IMR-90 (cell line): Measurements from ENCODE around the gene FANCE. TPM values are rescaled to one million over a fixed set of nuclear protein-coding genes. Genes with fewer than 3 reads are reported as not detected.

Experiments used
- ATAC-seq: fragments of 200-7000 bp; cut with Tn5 transposase; 2 replicates; pipeline ENCODE4 v1.9.1; 2020; ENCODE audit warnings: low read depth, mild to moderate bottlenecking, moderate library complexity
- BruUV-seq: library from RNA; stranded (reverse); fragments of 400-500 nt; replicated peaks from 2 replicates; lab custom pipeline; 2021; lab: Mats Ljungman, UMichigan
- CTCF ChIA-PET: fragments of 300-600 bp; formaldehyde crosslinking; extraction: SDS; loops from one replicate; lab custom pipeline; 2021; ENCODE audit warnings: antibody characterized with exemption; lab: Yijun Ruan, JAX
- POLR2A ChIA-PET: fragments of 300-600 bp; sonication (Branson Sonifier 250); formaldehyde crosslinking; loops from one replicate; lab custom pipeline; 2022; ENCODE audit warnings: antibody characterized with exemption; ENCODE audit not compliant: unreplicated experiment; lab: Charles Lee
- DNase-seq: peaks from one replicate; pipeline ENCODE4 v3.0.0; 2013
- H2AFZ ChIP-seq: replicated peaks from 2 replicates; pipeline ENCODE3; 2013; ENCODE audit warnings: low read length, mild to moderate bottlenecking; ENCODE audit not compliant: poor library complexity
- H2AK5ac ChIP-seq: 2 replicates; pipeline ENCODE4 v1.6.1; 2013; ENCODE audit warnings: low read depth, low read length, inconsistent platforms
- H2AK9ac ChIP-seq: replicated peaks from 2 replicates; pipeline ENCODE3; 2013; ENCODE audit warnings: mild to moderate bottlenecking, low read depth, low read length, moderate library complexity; ENCODE audit not compliant: poor library complexity
- H2BK120ac ChIP-seq: 2 replicates; pipeline ENCODE4 v1.6.1; 2013; ENCODE audit warnings: low read depth, low read length, inconsistent platforms
- H2BK15ac ChIP-seq: 3 replicates; pipeline ENCODE4 v1.6.1; 2013; ENCODE audit warnings: low read depth, low read length, inconsistent platforms
- H2BK20ac ChIP-seq: 2 replicates; pipeline ENCODE4 v1.6.1; 2013; ENCODE audit warnings: low read depth, mild to moderate bottlenecking, inconsistent platforms, low read length, moderate library complexity
- H2BK5ac ChIP-seq: 2 replicates; pipeline ENCODE4 v1.6.1; 2013; ENCODE audit warnings: mild to moderate bottlenecking, low read depth, low read length, inconsistent platforms; ENCODE audit not compliant: poor library complexity, severe bottlenecking
- H3K14ac ChIP-seq: replicated peaks from 2 replicates; pipeline ENCODE4 v1.6.1; 2013; ENCODE audit warnings: low read depth, low read length, inconsistent platforms
- H3K18ac ChIP-seq: 2 replicates; pipeline ENCODE4 v1.6.1; 2013; ENCODE audit warnings: low read depth, low read length, control low read depth
- H3K23ac ChIP-seq: 2 replicates; pipeline ENCODE4 v1.6.1; 2013; ENCODE audit warnings: low read depth, low read length, inconsistent platforms
- H3K27ac ChIP-seq: 2 replicates; pipeline ENCODE4 v1.5.1; 2013; ENCODE audit warnings: mild to moderate bottlenecking, control low read depth, low read length; ENCODE audit not compliant: insufficient read depth
- H3K27me3 ChIP-seq: 2 replicates; pipeline ENCODE4 v1.6.1; 2013; ENCODE audit warnings: low read length; ENCODE audit not compliant: control insufficient read depth, insufficient read depth
- H3K36me3 ChIP-seq: 2 replicates; pipeline ENCODE4 v1.6.1; 2013; ENCODE audit warnings: low read length, mixed read lengths; ENCODE audit not compliant: control insufficient read depth, insufficient read depth
- H3K4ac ChIP-seq: 2 replicates; pipeline ENCODE4 v1.6.1; 2013; ENCODE audit warnings: low read depth, low read length, inconsistent platforms
- H3K4me1 ChIP-seq: 2 replicates; pipeline ENCODE4 v1.6.1; 2013; ENCODE audit warnings: low read length, mixed read lengths; ENCODE audit not compliant: control insufficient read depth, insufficient read depth
- H3K4me2 ChIP-seq: 2 replicates; pipeline ENCODE4 v1.6.1; 2013; ENCODE audit warnings: low read depth, mild to moderate bottlenecking, control low read depth, low read length, moderate library complexity
- H3K4me3 ChIP-seq: 2 replicates; pipeline ENCODE4 v1.5.1; 2013; ENCODE audit warnings: low read depth, mild to moderate bottlenecking, control low read depth, low read length, moderate library complexity; ENCODE audit not compliant: insufficient read depth
- H3K56ac ChIP-seq: 2 replicates; pipeline ENCODE4 v1.6.1; 2013; ENCODE audit warnings: low read length, inconsistent platforms; ENCODE audit not compliant: insufficient read depth; ENCODE audit errors: extremely low read depth
- H3K79me1 ChIP-seq, 2 experiments: 2 replicates each; pipeline ENCODE4 v1.6.1; 2013; ENCODE audit warnings: low read length in 2 of 2, inconsistent platforms in 1 of 2, low read depth in 1 of 2
- H3K9ac ChIP-seq: 2 replicates; pipeline ENCODE4 v1.6.1; 2013; ENCODE audit warnings: low read depth, low read length, control low read depth
- H3K9me1 ChIP-seq: 2 replicates; pipeline ENCODE4 v1.6.1; 2013; ENCODE audit warnings: low read length, inconsistent platforms; ENCODE audit not compliant: insufficient read depth
- H3K9me3 ChIP-seq: 2 replicates; pipeline ENCODE4 v1.6.1; 2013; ENCODE audit warnings: low read length; ENCODE audit not compliant: control insufficient read depth, insufficient read depth
- H4K20me1 ChIP-seq: 2 replicates; pipeline ENCODE4 v1.6.1; 2013; ENCODE audit warnings: low read length, inconsistent platforms; ENCODE audit not compliant: insufficient read depth
- H4K5ac ChIP-seq: 2 replicates; pipeline ENCODE4 v1.6.1; 2013; ENCODE audit warnings: mild to moderate bottlenecking, low read depth, low read length, control low read depth
- H4K8ac ChIP-seq, 2 experiments: 2 replicates each; pipeline ENCODE4 v1.6.1; 2013; ENCODE audit warnings: low read depth in 2 of 2, low read length in 2 of 2, control low read depth in 1 of 2, inconsistent platforms in 1 of 2
- H4K91ac ChIP-seq: 2 replicates; pipeline ENCODE4 v1.6.1; 2013; ENCODE audit warnings: low read depth, low read length, inconsistent platforms; ENCODE audit not compliant: insufficient read depth
- BHLHE40 ChIP-seq: fragments of 150-350 bp; IDR thresholded peaks from 2 replicates; pipeline ENCODE4 v1.6.1; 2016; ENCODE audit warnings: mild to moderate bottlenecking, low read depth, low read length
- CEBPB ChIP-seq: IDR thresholded peaks from 2 replicates; pipeline ENCODE4 v1.6.1; 2012; ENCODE audit warnings: low read depth, low read length, improper control_type of control experiment
- CHD1 ChIP-seq: IDR thresholded peaks from 2 replicates; pipeline ENCODE4 v1.6.1; 2012; ENCODE audit warnings: low read depth, low read length, improper control_type of control experiment
- ELK1 ChIP-seq: fragments of 150-350 bp; IDR thresholded peaks from 2 replicates; pipeline ENCODE4 v1.6.1; 2016; ENCODE audit warnings: low read depth, mild to moderate bottlenecking, low read length, moderate library complexity, borderline replicate concordance
- FOS ChIP-seq: fragments of 150-350 bp; IDR thresholded peaks from 2 replicates; pipeline ENCODE4 v1.6.1; 2016; ENCODE audit warnings: low read depth, low read length
- MAZ ChIP-seq: IDR thresholded peaks from 2 replicates; pipeline ENCODE4 v1.6.1; 2012; ENCODE audit warnings: low read depth, mild to moderate bottlenecking, low read length, improper control_type of control experiment, moderate library complexity, borderline replicate concordance
- MXI1 ChIP-seq: IDR thresholded peaks from 2 replicates; pipeline ENCODE4 v1.6.1; 2012; ENCODE audit warnings: low read depth, mild to moderate bottlenecking, low read length, moderate library complexity, borderline replicate concordance
- NFE2L2 ChIP-seq: fragments of 150-350 bp; IDR thresholded peaks from 2 replicates; pipeline ENCODE4 v1.6.1; 2016; ENCODE audit warnings: low read depth, mild to moderate bottlenecking, low read length
- POLR2A ChIP-seq: IDR thresholded peaks from 2 replicates; pipeline ENCODE4 v1.6.1; 2012; ENCODE audit warnings: mild to moderate bottlenecking, low read depth, low read length
- RAD21 ChIP-seq: IDR thresholded peaks from 2 replicates; pipeline ENCODE4 v1.6.1; 2012; ENCODE audit warnings: low read length, improper control_type of control experiment
- RFX5 ChIP-seq: IDR thresholded peaks from 2 replicates; pipeline ENCODE4 v1.8.0; 2012; ENCODE audit warnings: low read depth, mild to moderate bottlenecking, low read length, moderate library complexity
- SMC3 ChIP-seq: fragments of 150-350 bp; IDR thresholded peaks from 2 replicates; pipeline ENCODE4 v1.6.1; 2016; ENCODE audit warnings: low read depth, mild to moderate bottlenecking, antibody characterized with exemption, low read length, moderate library complexity
- USF2 ChIP-seq: fragments of 150-350 bp; IDR thresholded peaks from 2 replicates; pipeline ENCODE4 v1.6.1; 2017; ENCODE audit warnings: mild to moderate bottlenecking, antibody characterized with exemption, low read length, low read depth
- WGBS, 2 experiments: methylation state at CpG; one replicate each; pipeline versions ENCODE4 v1.1.5 to v1.1.7; 2013; ENCODE audit warnings: missing lambda C conversion rate in 2 of 2; ENCODE audit not compliant: insufficient read length in 1 of 2; ENCODE audit errors: extremely low coverage in 2 of 2; 5-methylcytosine and 5-hydroxymethylcytosine counted together
- dilution Hi-C: fragments of 300-500 bp; cut with HindIII; formaldehyde crosslinking; loops from one replicate; pipeline ENCODE4 v1.14.3; 2018; ENCODE audit warnings: low sequenced_read_pairs; ENCODE audit not compliant: unreplicated experiment
- in situ Hi-C: fragments of 300-500 bp; cut with MboI; formaldehyde crosslinking; loops from 3 replicates; pipeline ENCODE4 v1.14.3; 2019; ENCODE audit warnings: low sequenced_read_pairs, inconsistent platforms, mixed read lengths
- intact Hi-C: fragments of 100-400 bp; cut with micrococcal nuclease; formaldehyde crosslinking; loops from 2 replicates; pipeline ENCODE4 v1.10.0; 2022
- polyA plus RNA-seq, 3 experiments: library from polyadenylated mRNA; depleted of rRNA; stranded (reverse); fragments of >200 nt; gene quantifications; 2 replicates each; pipeline ENCODE4 v1.2.3, GENCODE V29; 2012; ENCODE audit warnings: low replicate concordance in 1 of 3
- total RNA-seq: library from RNA; depleted of rRNA; stranded (reverse); fragments of >200 nt; gene quantifications from 2 replicates; pipeline ENCODE4 v1.2.3, GENCODE V29; 2012

Gene FANCE
- total and polyA plus RNA-seq, 2 of the 4 experiments (the other 2 are of a cell fraction), result 7.1 to 9.1 TPM

GRCh38 chr6:35457907-35458306, 5.8 kb downstream of the FANCE start:
- Histone ChIP-seq H3K4me3 (no peak overlapping the region), H3K4me1 (peaks cover 6% of the 10 kb centered on the region), H3K23ac (no peak overlapping the region), H3K79me1 (peaks cover 6 to 37% of the 10 kb centered on the region in 2 experiments), H2BK20ac (no peak overlapping the region), H2AK5ac (no peak overlapping the region), H3K4me2 (no peak overlapping the region), H4K91ac (no peak overlapping the region), H2BK5ac (no peak overlapping the region), H3K4ac (no peak overlapping the region), H3K18ac (no peak overlapping the region), H3K56ac (no peak overlapping the region), H2BK15ac (no peak overlapping the region), H3K9ac (no peak overlapping the region), H2BK120ac (no peak overlapping the region), H3K9me1 (peaks cover 4% of the 10 kb centered on the region), H4K8ac (no peak overlapping the region), H2AFZ (no peak overlapping the region), H3K9me3 (no peaks in the 10 kb centered on the region), H3K27ac (no peak overlapping the region), H4K20me1 (peaks cover 4% of the 10 kb centered on the region; the same call in 1 of the 2 replicates), H2AK9ac (no peak overlapping the region), H3K36me3 (peaks cover 28% of the 10 kb centered on the region), H3K14ac (no peak overlapping the region), H3K27me3 (no peaks in the 10 kb centered on the region), H4K5ac (no peak overlapping the region)
- POLR2A ChIA-PET, result no interaction called here
- dilution Hi-C loops (no loop called here), intact Hi-C loops (loop anchor here (10.0 kb wide), 1 partner anchor 313 kb away; the partner anchor contains the start of gene TCP11), in situ Hi-C loops (no loop called here)
- DNase-seq, result no peak
- CTCF ChIA-PET, result interaction anchor here (1.4 kb wide), 1 partner anchor 116 kb away, joined by 3 read pairs; the partner anchor contains the start of gene PPARD
- TF ChIP-seq FOS (no peak), USF2 (no peak), BHLHE40 (no peak), MXI1 (no peak), ELK1 (no peak), SMC3 (no peak), RFX5 (no peak), NFE2L2 (no peak), POLR2A (no peak), CEBPB (no peak), CHD1 (no peak), RAD21 (no peak), MAZ (no peak)
- no TSS peak for BruUV-seq
- 93% methylated on average over 2 of the region's 4 CpGs; no CpG with 5 or more reads in 1 of the 2 experiments for WGBS, 2 experiments
- ATAC-seq, result no peak
